KOPT-K1 (cell line): ENCODE data around the gene PEAR1.

Experiments
- H3K27ac ChIP-seq: fragments of 200-600 bp; sonication (generic); 2 replicates; pipeline ENCODE4 v1.5.1; 2016; ENCODE audit warnings: antibody characterized with exemption, mild to moderate bottlenecking, low read depth, low read length; ENCODE audit not compliant: poor library complexity, severe bottlenecking
- H3K36me3 ChIP-seq: fragments of 200-600 bp; sonication (generic); 2 replicates; pipeline ENCODE4 v1.5.1; 2017; ENCODE audit warnings: antibody characterized with exemption, mild to moderate bottlenecking, low read length, moderate library complexity; ENCODE audit not compliant: insufficient read depth
- H3K9me3 ChIP-seq: fragments of 200-600 bp; sonication (generic); 2 replicates; pipeline ENCODE4 v1.5.1; 2017; ENCODE audit warnings: antibody characterized with exemption, low read length, mild to moderate bottlenecking; ENCODE audit not compliant: insufficient read depth, poor library complexity, severe bottlenecking

Gene PEAR1

GRCh38 chr1:156868341-156868740 is 25.2 kb upstream of the PEAR1 start:
- Histone ChIP-seq H3K36me3 (no peaks in the 10 kb centered on the region), H3K9me3 (no peaks in the 10 kb centered on the region), H3K27ac (no peak overlapping the region)

DNA sequence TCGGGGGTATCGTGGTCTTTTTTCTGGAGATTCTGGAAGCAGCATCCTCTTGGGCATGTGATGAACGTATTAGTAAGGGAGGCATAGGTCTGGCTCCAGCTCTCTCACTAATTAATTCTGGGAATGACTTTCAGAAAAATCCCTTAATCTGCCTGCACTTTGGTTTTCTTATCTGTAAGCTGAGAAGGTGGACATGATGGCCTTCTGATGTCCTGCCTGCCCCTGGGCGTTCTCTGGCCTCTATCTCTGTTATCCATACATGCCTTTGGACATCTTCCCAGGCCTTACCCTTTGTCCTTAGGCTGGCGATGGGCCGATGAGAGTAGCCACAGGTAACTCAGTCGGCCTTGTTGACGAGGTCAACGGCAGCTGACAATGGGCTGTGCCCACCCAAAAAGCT is 24.1 kb upstream of the PEAR1 start:
- Histone ChIP-seq H3K27ac (no peak overlapping the region), H3K36me3 (no peaks in the 10 kb centered on the region), H3K9me3 (no peaks in the 10 kb centered on the region)

DNA sequence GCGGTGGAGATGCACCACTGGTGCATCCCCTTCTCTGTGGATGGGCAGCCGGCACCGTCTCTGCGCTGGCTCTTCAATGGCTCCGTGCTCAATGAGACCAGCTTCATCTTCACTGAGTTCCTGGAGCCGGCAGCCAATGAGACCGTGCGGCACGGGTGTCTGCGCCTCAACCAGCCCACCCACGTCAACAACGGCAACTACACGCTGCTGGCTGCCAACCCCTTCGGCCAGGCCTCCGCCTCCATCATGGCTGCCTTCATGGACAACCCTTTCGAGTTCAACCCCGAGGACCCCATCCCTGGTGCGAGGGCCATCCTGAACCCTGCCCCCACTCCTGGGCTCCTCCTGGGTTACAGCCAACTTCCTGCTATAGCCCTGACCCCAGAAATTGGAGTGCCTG is 19.9 kb upstream of the PEAR1 start:
- Histone ChIP-seq H3K27ac (no peak overlapping the region), H3K9me3 (no peaks in the 10 kb centered on the region), H3K36me3 (no peaks in the 10 kb centered on the region)

DNA sequence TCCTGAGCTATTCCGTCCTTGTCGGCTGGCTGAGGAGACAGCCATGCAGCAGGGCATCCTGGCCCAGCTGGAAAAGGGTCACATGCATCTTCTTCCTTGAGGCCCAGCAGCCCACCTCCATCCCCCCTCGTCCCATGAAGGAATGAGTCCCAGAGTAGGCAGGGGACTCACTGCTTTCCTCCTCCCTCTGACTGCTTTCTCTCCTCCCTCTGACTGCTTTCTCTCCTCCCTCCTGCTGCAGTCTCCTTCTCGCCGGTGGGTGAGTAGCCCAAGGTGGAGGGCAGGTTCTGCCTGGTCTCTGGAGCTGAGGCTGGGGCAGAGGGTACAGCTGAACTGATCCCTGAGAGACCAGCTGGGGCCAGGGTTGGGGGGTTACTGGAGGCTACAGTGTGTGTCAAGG is 19.4 kb upstream of the PEAR1 start:
- no peaks in the 10 kb centered on the region for H3K36me3 ChIP-seq
- H3K27ac ChIP-seq, result no peak overlapping the region
- H3K9me3 ChIP-seq, result no peaks in the 10 kb centered on the region

GRCh38 chr1:156874572-156875340 is 18.8 kb upstream of the PEAR1 start:
- H3K27ac ChIP-seq, result no peak overlapping the region
- H3K36me3 ChIP-seq, result no peaks in the 10 kb centered on the region
- H3K9me3 ChIP-seq, result no peaks in the 10 kb centered on the region

- no peaks in the 10 kb centered on the region for H3K36me3 ChIP-seq
- no peak overlapping the region for H3K27ac ChIP-seq
- no peaks in the 10 kb centered on the region for H3K9me3 ChIP-seq
These were observed 18.2 kb upstream of the PEAR1 start for GRCh38 chr1:156875341-156875615.

DNA sequence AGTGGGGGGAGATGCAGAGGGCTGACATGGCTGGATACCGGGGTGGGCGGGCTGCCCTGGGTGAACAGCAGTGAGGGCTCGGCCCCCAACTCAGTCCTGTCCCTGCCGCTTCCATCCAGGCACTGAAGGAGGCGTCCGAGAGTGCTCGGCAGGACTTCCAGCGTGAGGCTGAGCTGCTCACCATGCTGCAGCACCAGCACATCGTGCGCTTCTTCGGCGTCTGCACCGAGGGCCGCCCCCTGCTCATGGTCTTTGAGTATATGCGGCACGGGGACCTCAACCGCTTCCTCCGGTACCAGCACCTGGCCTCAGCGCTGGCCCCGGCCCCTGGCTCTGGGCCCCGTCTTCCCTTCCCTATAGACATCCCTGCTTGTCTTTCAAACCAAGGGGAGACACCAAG is 17.2 kb upstream of the PEAR1 start:
- Histone ChIP-seq H3K27ac (no peak overlapping the region), H3K36me3 (no peaks in the 10 kb centered on the region), H3K9me3 (no peaks in the 10 kb centered on the region)

DNA sequence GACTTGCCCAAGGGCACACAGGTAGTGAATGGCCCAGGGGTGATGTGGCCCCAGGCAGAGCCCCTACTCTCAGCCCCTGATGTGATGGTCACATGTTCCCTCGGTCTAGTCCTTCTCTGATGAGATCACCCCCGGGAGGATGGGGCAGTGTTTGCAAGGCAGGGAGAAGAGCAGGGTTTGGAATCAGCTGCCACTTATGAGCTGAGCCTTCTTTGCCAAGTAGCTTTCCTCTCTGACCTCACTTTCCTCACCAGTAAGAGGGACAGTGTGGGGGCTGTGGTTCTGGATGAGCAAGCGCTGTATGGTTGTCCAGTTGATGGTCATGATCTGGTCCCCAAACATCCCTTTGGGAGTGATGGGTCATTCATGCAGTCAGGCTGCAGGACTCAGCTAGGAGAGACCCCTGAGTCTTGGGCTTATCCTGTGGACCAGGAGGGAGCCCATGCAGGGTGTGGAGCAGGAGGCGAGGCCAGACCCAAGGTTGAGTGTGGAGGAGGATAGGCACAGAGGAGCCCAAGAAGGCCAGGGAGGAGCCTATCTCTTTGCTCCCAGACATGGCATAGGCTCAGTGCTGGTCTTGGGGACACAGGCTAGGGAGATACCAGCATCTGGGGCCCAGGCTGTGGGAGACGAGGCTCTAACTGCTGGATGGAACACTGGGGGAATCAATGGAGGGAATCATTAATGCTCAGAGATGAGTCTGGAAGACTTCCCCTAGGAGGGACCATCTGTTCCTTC is 15.9 kb upstream of the PEAR1 start:
- Histone ChIP-seq H3K36me3 (no peaks in the 10 kb centered on the region), H3K9me3 (no peaks in the 10 kb centered on the region), H3K27ac (no peak overlapping the region)

DNA sequence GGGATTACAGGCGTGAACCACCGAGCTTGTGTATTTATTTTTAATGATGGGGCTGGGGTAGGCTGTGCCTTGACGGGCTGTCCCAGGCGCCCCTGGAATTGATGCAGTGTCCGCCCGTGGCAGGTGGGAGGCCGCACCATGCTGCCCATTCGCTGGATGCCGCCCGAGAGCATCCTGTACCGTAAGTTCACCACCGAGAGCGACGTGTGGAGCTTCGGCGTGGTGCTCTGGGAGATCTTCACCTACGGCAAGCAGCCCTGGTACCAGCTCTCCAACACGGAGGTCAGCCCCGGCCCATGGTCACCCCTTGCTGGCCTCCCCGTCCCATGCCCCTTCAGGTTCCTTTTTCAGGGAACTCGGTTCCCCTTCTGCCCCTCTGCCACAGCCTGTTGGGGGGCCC is 13.6 kb upstream of the PEAR1 start:
- Histone ChIP-seq H3K9me3 (no peaks in the 10 kb centered on the region), H3K36me3 (no peaks in the 10 kb centered on the region)

GRCh38 chr1:156880473-156880872 is 13.0 kb upstream of the PEAR1 start:
- H3K36me3 ChIP-seq, result no peaks in the 10 kb centered on the region
- no peak overlapping the region for H3K27ac ChIP-seq
- no peaks in the 10 kb centered on the region for H3K9me3 ChIP-seq

More for the DNA sequence above, 13.6 kb upstream of the PEAR1 start:
- no peak overlapping the region for H3K27ac ChIP-seq

GRCh38 chr1:156881101-156881500 is 12.4 kb upstream of the PEAR1 start:
- Histone ChIP-seq H3K27ac (no peak overlapping the region), H3K36me3 (no peaks in the 10 kb centered on the region), H3K9me3 (no peaks in the 10 kb centered on the region)

- Histone ChIP-seq H3K9me3 (no peaks in the 10 kb centered on the region), H3K27ac (no peak overlapping the region), H3K36me3 (no peaks in the 10 kb centered on the region)
These were observed 11.9 kb upstream of the PEAR1 start for GRCh38 chr1:156881663-156882062.

- H3K36me3 ChIP-seq, result no peaks in the 10 kb centered on the region
- no peaks in the 10 kb centered on the region for H3K9me3 ChIP-seq
- H3K27ac ChIP-seq, result no peak overlapping the region
These were observed 11.0 kb upstream of the PEAR1 start for GRCh38 chr1:156882543-156882942.

GRCh38 chr1:156883919-156884318 is 9.6 kb upstream of the PEAR1 start:
- H3K9me3 ChIP-seq, result no peaks in the 10 kb centered on the region
- no peak overlapping the region for H3K27ac ChIP-seq
- no peaks in the 10 kb centered on the region for H3K36me3 ChIP-seq

DNA sequence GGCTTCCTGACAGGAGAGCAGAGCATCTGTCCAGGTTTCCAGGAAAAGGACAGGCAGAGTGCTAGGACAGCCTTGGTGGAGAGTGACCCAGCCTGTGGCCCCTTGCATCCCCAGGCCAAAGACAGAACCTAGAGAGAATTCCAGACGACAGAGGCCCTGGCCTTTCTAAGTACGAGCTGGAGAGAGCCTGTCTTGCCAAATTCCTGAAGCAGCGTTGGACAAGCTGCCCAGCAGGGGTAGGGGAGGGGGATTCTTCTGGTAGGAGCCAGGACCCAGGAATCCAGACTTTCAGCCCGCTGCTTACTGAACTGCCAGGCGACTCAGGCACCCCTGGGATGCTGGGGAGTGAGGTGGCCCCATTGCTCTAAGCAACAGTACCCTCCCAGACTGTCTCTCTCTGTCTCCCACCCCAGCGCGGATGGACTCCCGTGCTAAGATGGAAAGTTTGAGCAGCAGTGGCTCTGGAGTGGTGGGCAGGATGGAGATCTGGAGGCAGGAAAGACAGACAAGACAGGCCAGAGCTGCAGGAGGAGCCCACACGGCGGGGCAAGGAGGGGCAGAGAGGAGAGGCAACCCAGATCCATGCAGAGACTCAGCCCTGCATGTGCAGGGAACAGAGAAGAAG is 8.8 kb upstream of the PEAR1 start:
- H3K36me3 ChIP-seq, result no peaks in the 10 kb centered on the region
- H3K27ac ChIP-seq, result no peak overlapping the region
- no peaks in the 10 kb centered on the region for H3K9me3 ChIP-seq

- no peaks in the 10 kb centered on the region for H3K9me3 ChIP-seq
- no peak overlapping the region for H3K27ac ChIP-seq
- H3K36me3 ChIP-seq, result no peaks in the 10 kb centered on the region
These were observed 8.2 kb upstream of the PEAR1 start for GRCh38 chr1:156885314-156885713.
